Cardiac muscle cell (in vitro differentiated cells and primary cell): ENCODE results near the gene DAPK1. TPM values are rescaled to one million over a fixed set of nuclear protein-coding genes. Genes with fewer than 3 reads are reported as not detected.

ENCODE experiments used
- DNase-seq, 2 donors: peaks; one replicate each; pipeline versions ENCODE4 v3.0.0 to v3.0.0-alpha.2; 2010 to 2017; ENCODE audit warnings: low read depth in 1 of 2, low spot score in 1 of 2
- H3K27ac ChIP-seq: fragments of 200-600 bp; sonication (generic); 2 replicates; pipeline ENCODE4 v1.5.1; 2016
- H3K27me3 ChIP-seq: fragments of 200-600 bp; sonication (generic); 2 replicates; pipeline ENCODE4 v1.6.0; 2016; ENCODE audit warnings: control low read depth
- H3K36me3 ChIP-seq: fragments of 200-600 bp; sonication (generic); 2 replicates; pipeline ENCODE4 v1.5.1; 2016; ENCODE audit warnings: control low read depth
- H3K4me1 ChIP-seq: fragments of 200-600 bp; sonication (generic); 2 replicates; pipeline ENCODE4 v1.8.1; 2017; ENCODE audit warnings: low read depth, mild to moderate bottlenecking, mixed run types
- H3K4me3 ChIP-seq: fragments of 200-600 bp; sonication (generic); 2 replicates; pipeline ENCODE4 v1.5.1; 2016; ENCODE audit warnings: mild to moderate bottlenecking
- H3K9me3 ChIP-seq: fragments of 200-600 bp; sonication (generic); 2 replicates; pipeline ENCODE4 v1.5.1; 2017; ENCODE audit warnings: low read depth, mild to moderate bottlenecking, control low read depth
- polyA plus RNA-seq: library from polyadenylated mRNA; unstranded; fragments of >200 nt; fragmentation: Nextera tagmentation; extraction: Ambion mirVana; gene quantifications from 2 replicates; pipeline ENCODE4 v1.2.1, GENCODE V29; 2016
- total RNA-seq: library from RNA; depleted of rRNA; stranded (reverse); fragments of >200 nt; gene quantifications from 2 replicates; pipeline ENCODE4 v1.2.3, GENCODE V29; 2016
- TF ChIP-seq, protein P1 (sequence below): IDR thresholded peaks from 2 replicates; pipeline ENCODE4 v1.5.1; 2012; ENCODE audit warnings: low read depth, mild to moderate bottlenecking, low read length

Gene DAPK1
- total and polyA plus RNA-seq, 2 experiments from 2014 or later, result 21.0 to 39.6 TPM

DNA sequence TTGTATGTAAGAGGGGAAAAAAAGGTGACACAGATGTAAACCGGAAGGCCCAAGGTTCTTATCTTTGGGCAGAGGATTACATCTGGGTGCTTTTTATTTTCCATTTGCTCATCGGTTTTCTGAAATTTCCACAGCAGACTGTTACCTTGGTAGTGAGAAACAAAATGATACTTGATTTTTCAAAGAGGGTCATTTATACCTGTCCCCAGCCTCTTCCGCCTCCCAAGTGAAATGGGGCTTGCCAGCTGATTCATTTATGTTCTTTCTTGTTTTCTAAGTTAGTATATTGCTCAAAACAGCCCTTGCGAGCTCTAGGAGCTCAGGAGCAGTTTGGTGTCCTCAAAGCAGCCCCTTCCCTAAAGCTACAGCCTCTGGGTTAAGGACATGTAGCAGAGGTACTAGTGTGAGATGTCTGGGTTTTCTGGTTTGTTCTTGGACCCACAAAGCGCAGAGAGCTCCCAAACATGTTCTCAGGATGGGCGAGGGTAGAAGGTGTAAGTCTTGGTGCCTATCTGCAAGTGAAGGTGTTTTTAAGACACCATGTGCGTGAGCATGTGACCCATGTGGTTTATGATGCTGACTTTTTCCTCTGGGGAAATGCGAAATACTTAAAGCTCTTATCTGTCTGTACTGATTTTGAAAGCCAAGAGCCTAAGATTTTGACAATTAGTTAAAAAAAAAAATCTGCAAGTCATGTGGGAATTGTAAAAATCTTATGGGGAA, 38.3 kb downstream of the DAPK1 start:
- H3K4me1 ChIP-seq, result no peaks in the 10 kb centered on the region
- H3K9me3 ChIP-seq, result no peaks in the 10 kb centered on the region
- H3K4me3 ChIP-seq, result no peak overlapping the region
- peaks cover 4% of the 10 kb centered on the region for H3K36me3 ChIP-seq
- H3K27ac ChIP-seq, result peak overlapping the region; percentile 11
- no peaks in the 10 kb centered on the region for H3K27me3 ChIP-seq
- DNase-seq, result peak in 1 of 2 donors; percentile 53
- TF ChIP-seq, protein P1, sequence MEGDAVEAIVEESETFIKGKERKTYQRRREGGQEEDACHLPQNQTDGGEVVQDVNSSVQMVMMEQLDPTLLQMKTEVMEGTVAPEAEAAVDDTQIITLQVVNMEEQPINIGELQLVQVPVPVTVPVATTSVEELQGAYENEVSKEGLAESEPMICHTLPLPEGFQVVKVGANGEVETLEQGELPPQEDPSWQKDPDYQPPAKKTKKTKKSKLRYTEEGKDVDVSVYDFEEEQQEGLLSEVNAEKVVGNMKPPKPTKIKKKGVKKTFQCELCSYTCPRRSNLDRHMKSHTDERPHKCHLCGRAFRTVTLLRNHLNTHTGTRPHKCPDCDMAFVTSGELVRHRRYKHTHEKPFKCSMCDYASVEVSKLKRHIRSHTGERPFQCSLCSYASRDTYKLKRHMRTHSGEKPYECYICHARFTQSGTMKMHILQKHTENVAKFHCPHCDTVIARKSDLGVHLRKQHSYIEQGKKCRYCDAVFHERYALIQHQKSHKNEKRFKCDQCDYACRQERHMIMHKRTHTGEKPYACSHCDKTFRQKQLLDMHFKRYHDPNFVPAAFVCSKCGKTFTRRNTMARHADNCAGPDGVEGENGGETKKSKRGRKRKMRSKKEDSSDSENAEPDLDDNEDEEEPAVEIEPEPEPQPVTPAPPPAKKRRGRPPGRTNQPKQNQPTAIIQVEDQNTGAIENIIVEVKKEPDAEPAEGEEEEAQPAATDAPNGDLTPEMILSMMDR, result no peak

DNA sequence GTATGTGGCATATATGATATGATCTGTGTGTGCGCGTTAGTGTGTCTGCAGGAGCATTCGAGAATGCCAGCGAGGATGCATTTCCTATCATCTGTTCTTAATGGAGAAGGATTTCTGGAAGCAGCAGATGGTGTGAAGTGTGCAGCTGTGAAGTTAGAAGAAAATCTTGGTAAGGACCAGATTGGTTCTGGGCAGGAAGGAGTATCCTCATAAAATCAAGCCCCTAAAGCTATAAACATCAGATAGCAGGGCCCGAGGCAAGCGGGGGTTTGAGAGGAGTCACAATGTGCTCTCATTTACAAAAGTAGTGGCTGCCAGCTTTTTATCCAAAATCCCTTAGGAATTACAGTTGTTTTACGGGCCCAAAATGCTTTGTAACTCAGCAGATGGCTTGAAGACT, 40.0 kb downstream of the DAPK1 start:
- TF ChIP-seq, protein P1, result no peak
- Histone ChIP-seq H3K4me3 (no peak overlapping the region), H3K4me1 (no peaks in the 10 kb centered on the region), H3K9me3 (no peaks in the 10 kb centered on the region), H3K36me3 (peaks cover 4% of the 10 kb centered on the region), H3K27ac (no peak overlapping the region), H3K27me3 (no peaks in the 10 kb centered on the region)
- no peak for DNase-seq

DNA sequence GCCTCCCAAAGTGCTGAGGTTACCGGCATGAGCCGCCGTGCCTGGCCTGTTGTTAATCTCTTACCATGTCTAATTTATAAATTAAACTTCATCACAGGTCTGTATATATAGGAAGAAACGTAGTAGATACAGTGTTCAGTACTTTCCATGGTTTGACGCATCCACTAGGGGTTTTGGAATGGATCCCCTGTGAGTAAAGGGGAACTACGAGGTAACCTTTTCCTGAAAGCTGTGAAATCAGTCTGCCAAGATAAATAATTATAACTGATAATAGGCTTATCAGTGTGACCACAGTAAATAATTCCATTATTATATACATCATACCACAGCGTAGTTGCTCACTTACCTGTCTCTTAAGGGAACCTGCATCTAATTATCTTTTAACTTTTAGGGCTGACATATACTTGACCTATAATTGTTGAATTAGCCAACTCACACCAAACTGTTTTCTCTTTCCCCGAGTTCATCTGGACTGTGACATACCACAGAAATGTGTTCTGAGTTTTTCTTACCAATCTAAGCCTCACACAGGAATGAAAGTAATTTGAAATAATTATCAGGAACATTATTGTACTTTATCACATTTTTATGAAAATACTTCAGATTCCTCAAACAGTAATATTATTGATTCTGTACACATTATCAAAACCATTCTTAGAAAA, 42.9 kb downstream of the DAPK1 start:
- TF ChIP-seq, protein P1, result no peak
- DNase-seq, result no peak
- Histone ChIP-seq H3K27me3 (no peaks in the 10 kb centered on the region), H3K36me3 (peaks cover 4% of the 10 kb centered on the region), H3K9me3 (no peaks in the 10 kb centered on the region), H3K4me3 (no peak overlapping the region), H3K4me1 (no peaks in the 10 kb centered on the region), H3K27ac (no peak overlapping the region)

DNA sequence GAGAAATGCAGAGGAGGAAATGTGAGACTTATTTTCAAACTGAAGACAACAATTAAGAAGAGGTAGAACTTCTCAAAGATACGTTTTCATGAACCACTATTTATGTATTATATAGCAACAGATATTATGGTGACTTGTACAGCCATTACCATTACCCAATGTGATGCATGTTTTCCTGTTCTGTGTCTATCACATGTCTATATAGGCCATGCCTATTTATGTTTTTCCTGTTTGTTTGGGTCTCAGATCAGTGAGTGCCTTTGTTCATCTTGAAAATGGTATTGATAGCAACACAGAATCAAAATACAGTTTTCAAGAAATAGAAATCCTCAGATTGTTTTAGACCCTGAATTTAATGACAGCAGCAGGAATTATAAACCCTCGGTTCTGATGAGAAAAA, 44.0 kb downstream of the DAPK1 start:
- Histone ChIP-seq H3K9me3 (no peaks in the 10 kb centered on the region), H3K36me3 (peaks cover 4% of the 10 kb centered on the region), H3K27me3 (no peaks in the 10 kb centered on the region), H3K27ac (no peak overlapping the region), H3K4me1 (no peaks in the 10 kb centered on the region), H3K4me3 (no peak overlapping the region)
- no peak for DNase-seq
- TF ChIP-seq, protein P1, result no peak

DNA sequence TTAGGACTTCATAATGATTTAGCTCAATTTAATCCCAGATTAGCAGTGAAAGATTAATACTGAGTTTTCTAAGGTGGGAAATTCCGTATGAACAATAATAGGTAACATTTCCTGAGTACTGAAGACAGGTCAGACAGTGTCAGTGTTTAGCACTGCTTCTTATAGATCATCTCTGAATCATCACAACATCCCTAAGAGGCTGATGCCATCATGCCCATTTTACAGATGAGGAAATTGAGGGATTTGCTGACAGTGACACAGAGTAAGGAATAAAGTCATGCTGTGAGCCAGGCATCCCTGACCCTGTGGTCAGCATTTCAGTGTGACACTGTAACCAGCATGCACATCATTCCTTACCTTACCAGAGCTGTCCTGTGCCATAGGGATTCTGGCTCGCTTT, 44.5 kb downstream of the DAPK1 start:
- no peak overlapping the region for H3K4me3 ChIP-seq
- H3K4me1 ChIP-seq, result no peaks in the 10 kb centered on the region
- H3K36me3 ChIP-seq, result peaks cover 4% of the 10 kb centered on the region
- H3K27me3 ChIP-seq, result no peaks in the 10 kb centered on the region
- no peaks in the 10 kb centered on the region for H3K9me3 ChIP-seq
- no peak overlapping the region for H3K27ac ChIP-seq
- no peak for DNase-seq
- TF ChIP-seq, protein P1, result no peak
